Cerebellar nuclear complex (tissue), 1 donor: Measurements from ENCODE around the gene ECHS1.

Experiments used
- DNase-seq, 2 experiments: peaks; one replicate each; lab custom pipeline; 2025; lab: John Stamatoyannopoulos, UW

Gene ECHS1

DNA sequence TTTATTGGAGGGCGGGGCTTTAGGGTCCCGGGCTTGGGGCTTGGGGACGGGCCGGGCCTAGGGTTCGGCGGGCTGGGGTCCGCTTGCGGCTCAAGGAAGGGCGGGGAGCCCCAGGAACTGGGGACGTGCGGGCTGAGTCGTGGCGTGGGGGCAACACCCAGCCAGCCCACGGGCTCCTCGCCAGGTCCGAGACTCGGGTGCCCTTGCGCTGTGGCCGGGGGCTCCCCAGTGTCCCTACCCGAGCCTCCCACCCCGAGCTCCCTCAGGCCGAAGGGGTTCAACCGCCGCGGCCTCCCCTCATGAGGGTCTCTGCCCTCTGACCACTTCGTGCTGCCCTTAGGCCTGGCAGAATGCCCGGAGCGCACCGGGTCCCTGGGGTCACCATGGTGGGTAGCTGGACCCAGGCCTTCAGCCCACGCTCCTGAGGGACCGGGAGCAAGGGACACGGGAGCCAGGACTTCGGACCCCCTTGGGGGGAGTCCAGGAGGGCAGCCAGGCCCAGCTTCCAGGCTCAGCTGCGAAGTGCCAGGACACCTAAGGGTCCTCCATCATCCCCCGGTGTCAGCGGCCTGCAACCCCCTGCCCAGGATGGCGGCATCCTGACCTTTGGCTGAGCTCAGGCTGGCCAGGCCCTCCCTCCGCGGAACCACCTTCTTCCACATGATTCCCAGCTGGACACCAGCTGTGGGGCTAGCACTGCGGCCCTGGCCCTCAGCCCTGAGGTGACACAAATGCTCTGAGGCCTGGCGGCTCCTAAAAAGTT is 14.8 kb downstream of the ECHS1 start:
- DNase-seq = no peak

DNA sequence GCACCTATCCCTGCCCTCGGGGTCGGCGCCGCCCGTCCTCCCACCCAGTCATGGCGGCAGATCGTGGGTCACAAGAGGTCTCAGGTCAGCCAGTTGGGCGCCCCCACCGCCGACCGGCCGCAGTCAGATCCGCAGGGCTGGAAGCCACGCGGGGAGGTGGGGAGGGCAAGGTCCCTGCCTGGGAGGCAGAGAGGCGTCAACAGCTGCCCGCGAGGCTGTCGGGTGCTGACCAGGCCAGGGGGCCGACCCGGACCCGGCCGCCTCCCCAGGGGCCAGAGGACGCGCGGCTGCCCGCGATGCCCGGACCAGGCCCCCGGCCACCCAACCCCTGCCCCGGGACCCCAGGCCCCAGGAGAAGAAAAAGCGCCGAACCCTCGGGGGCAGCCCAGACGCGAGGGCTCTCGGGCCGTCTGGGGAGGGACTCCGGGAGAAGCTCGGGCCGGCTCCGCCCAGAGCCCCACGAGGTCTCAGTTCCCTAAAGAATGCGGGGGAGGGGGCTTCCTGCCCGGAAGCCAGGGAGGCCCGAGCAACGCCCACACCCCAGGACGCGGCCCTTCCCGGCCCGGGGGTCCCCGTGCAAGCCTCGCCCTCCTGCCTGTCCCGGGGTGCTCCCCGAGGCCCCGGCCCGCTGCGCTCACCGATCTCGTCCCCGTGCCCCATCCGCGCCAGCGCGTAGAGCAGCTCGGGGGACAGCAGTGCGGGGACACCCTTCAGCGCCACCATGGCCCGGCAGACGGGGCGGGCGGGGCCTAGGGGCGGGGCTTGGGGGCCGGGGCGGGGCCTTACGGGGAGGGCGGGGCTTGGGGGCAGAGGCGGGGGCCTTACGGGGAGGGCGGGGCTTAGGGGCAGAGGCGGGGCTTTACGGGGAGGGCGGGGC is 15.6 kb downstream of the ECHS1 start, which contains the start of gene FUOM:
Gene FUOM (minus strand): TSS at position 735 of the 877 bp plus-strand sequence. CDS start 12 bp downstream, at position 723.
- DNase-seq = no peak

DNA sequence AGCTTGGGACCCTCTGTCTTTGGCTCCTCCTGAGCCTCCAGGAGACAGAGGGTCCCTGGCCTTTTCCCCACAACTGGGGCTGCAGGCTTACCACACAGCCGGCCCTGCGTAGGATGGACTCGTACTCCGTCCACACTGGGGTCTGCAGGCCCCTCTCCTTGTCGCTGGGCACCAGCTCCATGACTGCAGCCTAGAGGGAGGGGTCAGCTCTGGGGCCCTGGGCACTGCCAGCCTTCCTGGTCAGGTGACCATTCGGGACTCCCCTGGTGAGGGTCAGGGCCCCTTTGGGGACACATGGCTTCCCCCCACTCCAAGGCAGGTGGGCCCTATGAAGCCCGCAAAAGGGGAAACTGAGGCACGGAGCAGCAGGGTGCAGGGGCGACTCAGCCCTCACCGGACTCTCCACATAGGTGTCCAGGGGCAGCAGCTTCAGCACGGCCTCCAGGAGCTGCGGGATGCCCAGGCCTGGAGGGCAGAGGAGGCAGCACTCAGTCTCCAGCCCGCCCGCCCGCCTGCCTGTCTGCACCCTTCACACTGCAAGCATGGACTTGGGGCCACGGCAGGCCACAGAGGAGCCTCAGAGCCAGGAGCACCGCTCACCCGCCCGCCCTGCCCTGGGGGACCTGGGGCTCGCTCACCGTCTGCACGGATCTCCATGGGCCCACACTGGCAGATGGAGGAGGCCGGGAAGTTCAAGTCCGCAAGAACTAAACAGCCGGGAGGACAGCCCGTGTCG is 16.4 kb downstream of the ECHS1 start:
- no peak for DNase-seq

DNA sequence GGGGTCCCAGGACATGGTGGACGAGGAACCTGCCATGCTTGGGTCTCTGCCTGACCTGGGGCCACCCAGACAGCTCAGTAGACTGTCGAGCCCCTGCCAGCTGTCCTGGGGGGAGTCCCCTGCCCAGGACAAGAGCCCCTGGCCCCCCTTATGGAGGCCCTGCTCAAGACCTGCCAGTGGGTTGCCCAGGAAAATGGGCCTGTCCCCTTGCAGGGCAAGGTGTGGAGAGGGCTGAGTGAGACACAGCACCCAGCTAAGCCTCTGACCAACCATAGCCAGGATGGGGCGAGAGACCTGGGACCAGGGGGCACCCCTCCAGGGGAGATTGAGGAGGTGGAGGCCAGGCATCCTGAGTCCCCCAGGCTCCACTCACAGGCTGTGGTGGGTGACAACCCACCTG is 17.2 kb downstream of the ECHS1 start:
- no peak for DNase-seq

DNA sequence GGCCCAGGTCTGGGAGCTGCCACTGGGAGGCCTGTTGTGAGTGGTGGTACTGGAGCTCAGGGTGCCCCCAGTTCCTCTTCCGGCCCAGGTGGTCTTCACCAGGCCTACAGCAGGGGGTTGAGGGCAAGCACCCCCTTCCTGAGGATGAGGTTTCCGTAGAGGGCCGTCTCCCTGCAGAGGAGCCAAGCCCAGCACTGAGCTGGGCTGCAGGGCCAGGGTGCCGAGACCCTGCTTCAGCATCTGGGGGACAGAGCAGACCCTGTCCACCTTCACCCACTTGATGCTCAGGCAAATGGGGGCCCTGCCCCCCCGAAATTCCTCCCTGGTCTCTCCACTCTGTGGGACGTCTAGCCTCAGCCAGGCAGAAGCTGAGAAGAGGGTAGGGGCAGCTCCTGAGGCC is 17.9 kb downstream of the ECHS1 start:
- no peak for DNase-seq

DNA sequence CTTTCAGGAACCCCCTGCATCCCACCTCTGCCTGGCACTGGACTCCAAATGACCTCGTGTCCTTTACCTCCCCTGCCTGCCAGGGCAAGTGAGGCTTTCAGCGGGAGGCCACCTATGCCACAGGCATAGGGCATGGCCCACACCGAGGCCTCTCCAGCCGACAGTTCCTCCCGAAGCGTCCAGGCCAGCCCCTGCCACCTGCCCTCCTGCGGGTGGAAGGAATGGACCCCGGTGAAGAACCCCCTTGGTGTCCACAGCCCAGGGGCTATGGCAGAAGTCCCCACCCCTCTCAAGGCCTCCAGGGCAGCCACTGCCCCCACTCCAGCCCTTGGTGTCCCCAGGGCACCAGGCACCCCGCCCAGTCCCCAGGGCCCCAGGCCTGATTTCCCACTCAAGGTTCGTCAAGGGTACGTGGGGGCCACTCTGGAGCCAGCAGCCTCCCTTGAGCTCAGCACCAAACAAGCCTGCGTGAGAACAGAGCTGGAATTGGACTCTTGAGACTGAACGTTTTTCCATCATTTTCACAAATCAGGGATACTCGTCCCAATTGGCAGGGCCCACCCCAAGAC is 18.4 kb downstream of the ECHS1 start:
- no peak for DNase-seq

DNA sequence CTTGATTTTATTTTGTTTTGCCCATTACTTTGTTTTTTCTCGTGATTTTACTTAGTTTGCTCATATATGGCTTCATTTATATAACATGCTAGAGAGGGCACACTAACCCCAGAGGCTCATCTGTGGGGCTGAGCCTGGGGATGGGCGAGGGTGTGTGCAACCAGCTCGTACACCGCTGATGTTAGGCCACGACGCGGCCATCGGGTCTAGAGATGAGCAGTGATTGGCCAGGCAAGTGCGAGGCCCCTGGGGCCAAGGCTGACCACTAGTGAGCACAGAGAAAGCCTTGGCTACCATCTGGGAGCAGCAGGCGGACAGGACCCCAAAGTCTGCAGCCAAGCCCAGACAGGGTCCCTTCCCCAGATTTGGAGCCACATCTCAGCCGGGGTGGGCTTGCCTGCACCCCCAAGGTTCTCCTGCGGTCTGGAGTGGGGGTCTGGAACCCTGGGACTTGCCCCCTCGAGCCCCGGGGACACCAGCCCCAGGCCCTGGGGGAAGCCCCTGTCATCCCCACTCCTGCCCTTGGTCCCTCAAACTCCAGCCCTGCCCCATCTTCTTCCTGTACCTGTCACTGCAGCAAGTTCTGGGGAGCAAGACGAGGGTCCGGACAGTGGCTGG is 19.1 kb downstream of the ECHS1 start:
- no peak for DNase-seq

DNA sequence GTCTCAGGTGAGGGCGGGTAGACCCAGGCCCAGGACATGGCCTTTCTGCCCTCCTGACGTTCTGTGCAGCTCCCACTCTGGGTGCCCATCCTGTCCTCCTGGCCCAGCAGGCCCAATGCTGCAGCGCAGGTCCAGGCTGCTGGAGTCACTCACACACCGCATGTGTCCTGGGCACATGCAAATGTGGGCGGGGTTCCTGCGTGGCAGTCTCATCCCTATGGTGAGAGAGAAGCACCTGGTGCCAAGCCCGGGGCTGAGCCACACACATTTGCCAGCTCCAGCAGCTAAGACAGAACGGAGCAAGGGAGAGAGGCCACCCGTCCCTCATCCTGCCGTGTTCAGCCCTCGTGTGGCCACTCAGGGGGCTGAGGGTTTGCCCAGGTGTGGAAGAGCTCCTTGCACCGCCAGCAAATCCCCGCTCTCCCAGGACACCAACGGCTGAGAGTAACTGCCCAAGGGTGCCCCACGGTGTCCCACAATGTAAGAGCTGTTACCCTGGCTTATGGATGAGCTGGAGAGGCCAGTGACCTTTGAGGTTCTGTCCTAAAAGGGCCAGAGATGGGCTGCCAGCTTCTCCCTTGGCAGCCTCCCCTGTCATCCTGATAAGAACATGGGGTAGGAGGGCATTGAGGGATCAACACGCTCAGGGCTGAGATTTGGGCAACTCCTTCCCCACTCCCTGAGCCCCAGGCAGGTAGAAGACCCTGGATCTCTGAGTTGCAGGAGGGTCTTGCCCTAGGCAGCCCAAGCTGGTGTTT is 19.8 kb downstream of the ECHS1 start:
- no peak for DNase-seq

DNA sequence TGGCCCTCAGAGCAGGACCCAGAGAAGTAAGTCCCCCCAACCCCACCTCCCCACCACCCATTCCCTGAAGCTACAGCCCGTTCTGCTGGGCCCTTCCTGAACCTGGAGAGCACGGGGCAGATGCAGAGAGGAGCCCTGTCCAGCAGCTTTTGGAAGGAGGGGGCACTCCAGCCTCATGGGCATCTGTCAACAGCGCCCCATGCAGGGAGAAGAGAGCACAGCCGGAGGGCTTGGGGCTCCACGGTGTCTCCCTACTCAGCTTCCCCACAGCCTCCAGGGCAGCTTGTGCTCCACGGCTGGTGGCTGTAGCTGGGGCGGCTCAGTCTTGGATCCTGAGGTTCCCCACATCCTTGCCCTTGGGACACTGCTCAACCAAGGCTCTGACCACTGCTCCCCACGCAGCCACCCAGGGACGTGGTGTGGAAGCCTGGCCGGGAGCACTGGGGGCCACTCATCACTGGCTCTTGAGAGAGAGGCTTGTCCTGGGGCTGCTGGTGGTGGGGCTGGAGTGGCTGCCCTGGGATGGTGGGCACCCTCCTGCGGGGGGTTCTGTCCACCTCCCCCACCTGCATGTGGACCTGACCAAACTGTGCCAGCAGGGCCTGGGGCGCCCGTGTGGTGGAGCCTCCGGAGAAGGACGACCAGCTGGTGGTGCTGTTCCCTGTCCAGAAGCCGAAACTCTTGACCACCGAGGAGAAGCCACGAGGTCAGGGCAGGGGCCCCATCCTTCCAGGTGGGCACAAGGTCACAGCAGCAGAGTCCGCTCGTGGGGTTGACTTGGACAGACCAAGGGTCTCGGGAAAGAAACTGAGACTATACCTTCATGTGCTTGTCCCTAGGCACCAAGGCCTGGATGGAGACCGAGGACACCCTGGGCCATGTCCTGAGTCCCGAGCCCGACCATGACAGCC is 21.5 kb downstream of the ECHS1 start:
- DNase-seq = no peak

DNA sequence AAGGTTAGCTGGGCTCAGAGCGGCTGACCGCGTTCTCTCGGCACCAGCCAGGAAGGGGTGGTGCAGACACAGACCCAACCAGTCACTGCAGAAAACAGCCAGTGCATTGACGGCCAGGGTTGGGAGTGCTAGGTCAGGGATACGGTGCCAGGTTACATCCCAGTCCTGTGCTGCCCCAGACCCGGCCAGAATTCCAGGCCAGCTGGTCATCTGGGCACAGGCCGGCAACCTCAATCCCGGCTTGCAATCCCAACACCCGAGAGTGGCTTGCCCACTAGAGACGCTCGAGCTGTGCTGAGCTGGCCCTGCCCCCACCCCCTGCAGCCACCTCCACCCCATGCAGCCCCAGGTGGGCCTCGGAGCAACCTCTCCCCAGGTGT is 22.2 kb downstream of the ECHS1 start:
- no peak for DNase-seq

DNA sequence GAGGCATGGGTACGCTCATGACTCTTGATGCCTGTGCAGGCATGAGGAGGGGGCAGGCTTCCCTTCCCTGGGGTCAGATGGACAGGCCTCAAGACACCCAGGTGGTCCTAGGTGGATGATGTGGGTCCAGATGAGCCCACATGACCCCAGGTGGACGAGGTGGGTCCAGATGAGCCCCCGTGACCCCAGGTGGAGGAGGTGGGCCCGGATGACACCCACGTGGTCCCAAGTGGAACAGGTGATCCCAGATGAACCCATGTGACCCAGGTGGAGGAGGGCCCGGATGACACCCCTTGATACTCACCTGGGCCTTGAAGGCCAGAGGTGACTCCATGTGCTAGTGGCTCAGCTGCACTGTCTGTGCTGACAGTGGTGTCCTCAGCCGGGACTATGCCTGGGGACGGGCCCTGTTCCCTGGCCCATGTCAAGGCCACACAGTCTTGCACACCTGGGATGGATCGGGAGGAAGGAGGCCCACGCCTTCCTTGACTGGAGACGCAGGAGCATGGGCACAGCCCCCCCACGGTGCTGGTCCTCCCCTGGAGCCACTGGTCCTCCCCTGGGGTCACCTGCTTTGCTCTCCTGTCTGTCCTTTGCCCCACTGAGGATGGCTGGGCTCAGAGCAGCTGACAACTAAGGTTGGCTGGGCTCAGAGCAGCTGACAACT is 22.7 kb downstream of the ECHS1 start:
- no peak for DNase-seq

DNA sequence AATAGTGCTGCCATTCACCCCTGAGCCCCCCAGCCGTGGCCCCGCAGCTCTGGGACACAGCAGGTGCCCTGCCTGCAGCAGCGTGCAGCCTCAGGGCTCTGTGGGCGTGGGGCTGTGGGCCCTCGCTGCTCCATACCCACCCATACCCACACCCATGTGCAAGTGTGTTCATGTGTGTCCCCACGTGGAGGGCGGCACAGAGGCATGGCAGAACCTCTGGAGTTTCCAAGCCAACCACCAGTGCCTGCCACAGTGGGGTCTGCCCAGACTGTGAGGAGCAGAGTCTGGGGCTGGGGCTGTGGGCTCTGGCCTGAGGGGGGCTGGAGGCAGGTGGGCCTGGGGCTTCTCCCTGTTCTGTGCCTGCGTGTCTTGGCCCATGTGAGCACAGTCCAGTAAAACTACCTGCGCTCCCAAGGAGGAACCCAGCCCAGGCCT is 23.6 kb downstream of the ECHS1 start:
- DNase-seq = no peak

DNA sequence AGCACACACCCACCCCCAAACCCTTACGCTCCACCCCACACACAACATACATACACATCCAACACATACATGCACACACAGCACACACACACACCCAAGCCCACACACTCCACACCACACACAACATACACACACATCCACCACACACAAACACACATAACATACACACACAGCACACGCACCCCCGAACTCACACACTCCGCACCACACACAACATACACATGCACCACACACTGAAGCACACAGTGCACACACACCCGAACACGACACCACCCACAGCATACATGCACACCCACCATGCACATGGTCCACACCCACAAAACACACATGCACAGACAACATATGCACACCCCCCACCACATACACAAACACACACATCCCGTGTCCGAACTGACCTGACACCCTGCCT is 24.0 kb downstream of the ECHS1 start:
- DNase-seq = no peak

DNA sequence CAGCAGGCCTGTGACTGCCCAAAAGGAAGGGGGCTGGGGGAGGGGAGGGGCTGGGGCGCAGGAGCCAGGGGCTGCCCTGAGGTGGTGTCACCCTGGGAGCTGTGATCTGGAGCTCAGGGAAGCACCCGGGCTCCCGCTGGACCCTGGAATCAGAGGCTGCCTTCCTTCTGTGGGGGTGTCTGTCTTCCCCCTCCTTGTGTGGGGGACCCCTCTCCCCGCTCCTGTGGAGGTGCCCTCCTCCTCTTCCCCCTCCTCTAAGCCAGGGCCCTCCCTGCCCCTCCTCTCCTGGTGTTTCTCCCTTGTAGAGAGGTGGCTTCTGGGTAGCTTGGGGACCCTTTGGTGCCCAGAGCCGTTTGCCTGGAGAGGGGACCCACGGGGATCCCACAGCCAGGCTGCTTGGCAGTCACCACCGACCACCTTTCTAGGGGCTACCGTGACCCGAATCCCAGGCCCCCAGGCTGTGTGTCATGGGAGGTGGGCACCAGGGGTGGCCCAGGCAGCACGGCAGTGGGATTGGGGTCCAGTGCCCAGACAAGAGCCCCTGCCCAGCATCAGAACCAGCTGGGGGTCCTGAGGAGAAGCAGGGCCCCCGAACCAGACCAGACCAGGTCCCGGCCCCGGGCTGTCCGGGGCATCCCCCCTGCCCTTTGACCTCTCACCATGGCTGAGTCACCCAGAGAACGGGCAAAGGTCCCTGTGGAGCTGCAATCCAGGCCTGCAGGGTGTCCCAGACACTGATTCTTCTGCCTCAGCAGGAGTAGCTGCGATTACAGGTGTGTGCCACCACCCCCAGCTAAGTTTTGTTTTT is 25.2 kb downstream of the ECHS1 start:
- DNase-seq = no peak

DNA sequence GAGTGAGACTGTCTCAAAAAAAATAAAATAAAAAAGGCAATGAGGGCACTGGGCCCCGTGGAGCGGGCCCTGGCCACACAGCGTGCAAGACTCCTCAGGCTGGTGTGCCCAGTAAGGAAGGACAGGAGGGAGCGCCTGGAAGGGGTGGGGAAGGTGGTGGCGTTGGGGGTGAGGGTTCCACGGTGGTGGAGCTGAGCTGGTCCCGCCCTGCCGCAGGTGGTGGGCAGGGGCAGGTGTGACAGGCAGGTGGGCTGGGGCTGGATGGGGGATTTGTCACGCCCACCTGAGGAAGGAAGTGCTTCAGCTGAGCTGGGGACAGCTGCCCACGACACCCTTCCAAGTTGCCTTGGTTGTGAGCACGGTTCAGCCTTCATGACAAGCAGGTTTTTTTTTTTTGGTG is 26.7 kb downstream of the ECHS1 start:
- no peak for DNase-seq

DNA sequence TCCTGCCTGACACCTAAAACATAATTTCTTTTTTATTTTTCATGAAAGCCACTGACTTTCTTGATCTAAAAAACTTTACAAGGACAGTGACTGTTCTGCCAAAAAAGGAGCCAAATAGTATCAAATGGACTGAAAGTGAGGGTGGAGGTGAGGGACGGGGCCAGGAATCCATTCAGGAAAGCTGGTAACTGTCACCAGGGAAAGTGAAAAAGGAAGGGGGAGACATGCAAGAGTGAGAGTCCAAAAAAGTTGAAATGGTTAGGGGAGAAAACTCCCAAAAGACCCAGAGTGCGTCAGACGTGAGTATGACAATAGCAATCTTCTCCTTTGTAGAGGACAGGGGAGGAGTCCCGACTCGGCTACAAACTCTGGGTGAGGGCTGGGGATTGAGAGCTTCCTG is 28.9 kb downstream of the ECHS1 start:
- DNase-seq = no peak

DNA sequence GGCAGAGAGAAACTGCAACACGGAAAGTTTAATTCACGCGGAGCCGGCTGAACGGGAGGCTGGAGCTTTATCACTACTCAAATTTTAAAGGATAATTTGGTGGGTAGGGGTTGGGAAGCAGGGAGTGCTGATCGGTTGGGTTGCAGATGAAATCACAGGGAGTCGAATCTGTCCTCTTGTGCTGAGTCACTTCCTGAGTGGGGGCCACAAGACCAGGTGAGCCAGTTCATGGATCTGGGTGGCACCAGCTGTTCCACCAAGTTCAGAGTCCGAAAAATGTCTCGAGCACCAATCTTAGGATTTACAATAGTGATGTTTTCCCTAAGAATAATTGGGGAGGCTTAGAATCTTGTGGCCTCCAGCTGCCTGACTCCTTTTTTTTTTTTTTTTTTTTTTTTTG is 29.6 kb downstream of the ECHS1 start:
- DNase-seq = no peak

DNA sequence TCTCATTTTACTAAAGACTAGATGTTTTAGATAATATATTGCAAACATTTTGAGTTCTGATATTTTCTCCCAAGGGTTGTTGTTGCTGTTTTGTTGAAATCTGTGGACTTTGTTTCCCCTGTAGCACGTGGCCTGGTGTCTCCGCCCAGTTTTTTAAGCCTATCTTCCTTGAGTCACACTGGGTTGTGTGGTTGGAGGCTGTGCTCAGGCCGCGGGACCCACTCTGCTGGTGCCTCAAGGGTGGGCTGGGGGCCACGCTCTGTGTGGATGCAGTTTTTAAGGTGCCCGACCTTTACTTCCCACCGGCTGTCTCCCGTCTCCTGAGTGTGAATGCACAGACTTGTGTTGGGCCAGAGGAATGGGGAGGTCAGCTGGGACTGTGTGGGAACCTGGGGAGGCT is 30.2 kb downstream of the ECHS1 start:
- no peak for DNase-seq
